Measurements from ENCODE around the gene OCEL1. TPM values are rescaled to one million over a fixed set of nuclear protein-coding genes. Genes with fewer than 3 reads are reported as not detected.

Gene OCEL1
- total RNA-seq, 1 experiment from 2014 or later = 5.3 TPM

- H3K4me1 ChIP-seq = peaks cover 9% of the 10 kb centered on the region
- H3K27me3 ChIP-seq = no peaks in the 10 kb centered on the region
- no peak for DNase-seq
- no peaks in the 10 kb centered on the region for H3K9me3 ChIP-seq (replicated peaks)
- H3K4me3 ChIP-seq = no peak overlapping the region
- peaks cover 16% of the 10 kb centered on the region for H3K36me3 ChIP-seq
- H3K27ac ChIP-seq = no peak overlapping the region
Measured at GRCh38 chr19:17242431-17243208, 16.6 kb downstream of the OCEL1 start.

- Histone ChIP-seq H3K27me3 (no peaks in the 10 kb centered on the region), H3K4me3 (peak overlapping the region; percentile 79), H3K9me3 (replicated peaks) (no peaks in the 10 kb centered on the region), H3K27ac (no peak overlapping the region), H3K36me3 (peaks cover 12% of the 10 kb centered on the region), H3K4me1 (peaks cover 16% of the 10 kb centered on the region)
- DNase-seq = no peak
Measured at GRCh38 chr19:17243211-17243829, 17.3 kb downstream of the OCEL1 start.

- Histone ChIP-seq H3K27me3 (no peaks in the 10 kb centered on the region), H3K27ac (no peak overlapping the region; the same call in 1 of the 2 replicates), H3K4me1 (peaks cover 23% of the 10 kb centered on the region), H3K4me3 (peak overlapping the region; percentile 79), H3K36me3 (peaks cover 8% of the 10 kb centered on the region; the same call in 1 of the 2 replicates), H3K9me3 (replicated peaks) (no peaks in the 10 kb centered on the region)
- peak; percentile 69 to 76 for DNase-seq
Measured at GRCh38 chr19:17243830-17244617, 18.0 kb downstream of the OCEL1 start.

DNA sequence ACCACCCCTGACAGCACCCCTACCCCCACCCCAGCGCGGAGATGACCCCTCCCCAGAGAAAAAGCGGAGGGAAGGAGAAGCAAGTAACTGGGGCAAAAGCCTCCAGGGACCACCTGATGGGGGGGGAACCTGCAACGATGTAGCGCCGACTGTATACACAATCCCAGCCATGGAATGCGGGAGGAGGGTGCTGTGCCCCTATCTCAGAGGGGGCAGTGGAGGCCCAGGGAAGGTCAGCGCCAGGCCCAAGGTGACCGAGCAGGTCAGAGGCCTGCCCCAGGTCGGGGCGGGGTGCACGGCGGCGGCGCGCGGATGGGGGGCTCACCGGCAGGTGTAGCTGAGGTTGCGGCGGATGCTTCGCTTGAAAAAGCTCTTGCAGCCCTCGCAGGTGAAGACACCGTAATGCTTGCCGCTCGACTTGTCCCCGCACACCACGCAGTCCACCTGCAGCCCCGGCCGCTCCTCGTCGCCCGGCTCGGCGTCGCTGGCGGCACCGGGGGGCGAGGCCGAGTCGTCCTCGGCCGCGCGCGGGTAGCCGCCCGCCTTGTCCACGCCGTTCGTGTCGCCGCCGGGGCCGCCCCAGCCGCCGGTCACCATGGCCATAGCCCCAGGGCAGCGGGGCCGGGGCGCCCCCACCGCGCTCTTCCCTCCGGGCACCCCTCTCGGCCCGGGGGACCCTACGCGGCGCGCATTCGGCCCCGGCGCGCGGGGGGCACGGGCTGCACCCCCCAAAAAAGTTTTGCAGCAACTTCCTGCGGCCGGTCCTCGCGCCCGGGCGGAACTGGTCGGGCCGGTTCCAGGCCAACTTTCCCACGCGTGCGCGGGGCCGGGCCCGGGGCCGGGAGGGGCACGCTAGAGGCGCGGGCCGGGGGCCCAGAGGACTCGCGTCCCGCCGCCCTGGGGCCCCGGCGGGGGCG, 18.9 kb downstream of the OCEL1 start:
- Histone ChIP-seq H3K27ac (no peak overlapping the region; the same call in 1 of the 2 replicates), H3K27me3 (no peaks in the 10 kb centered on the region), H3K4me1 (peaks cover 32% of the 10 kb centered on the region), H3K36me3 (peaks cover 3% of the 10 kb centered on the region; the same call in 1 of the 2 replicates), H3K4me3 (peak overlapping the region; percentile 79), H3K9me3 (replicated peaks) (no peaks in the 10 kb centered on the region)
- no peak for DNase-seq

GRCh38 chr19:17245535-17245984, 19.5 kb downstream of the OCEL1 start, which contains the start of gene NR2F6:
NR2F6 (minus strand) TSS chr19:17245919; CDS start chr19:17245220, 699 bp downstream.
- Histone ChIP-seq H3K9me3 (replicated peaks) (no peaks in the 10 kb centered on the region), H3K4me3 (peak within 1 kb of the TSS; percentile 79), H3K36me3 (no peaks in the 10 kb centered on the region), H3K27ac (peak within 1 kb of the TSS; percentile 83), H3K27me3 (no peaks in the 10 kb centered on the region), H3K4me1 (peaks cover 34% of the 10 kb centered on the region)
- no peak for DNase-seq

- peak in 1 of 2 experiments; percentile 47 for DNase-seq
- Histone ChIP-seq H3K4me1 (peaks cover 34% of the 10 kb centered on the region), H3K27me3 (no peaks in the 10 kb centered on the region), H3K9me3 (replicated peaks) (no peaks in the 10 kb centered on the region), H3K27ac (peak overlapping the region; percentile 83), H3K4me3 (peak overlapping the region; percentile 60), H3K36me3 (no peaks in the 10 kb centered on the region)
Measured at GRCh38 chr19:17246681-17247425, 20.8 kb downstream of the OCEL1 start.

DNA sequence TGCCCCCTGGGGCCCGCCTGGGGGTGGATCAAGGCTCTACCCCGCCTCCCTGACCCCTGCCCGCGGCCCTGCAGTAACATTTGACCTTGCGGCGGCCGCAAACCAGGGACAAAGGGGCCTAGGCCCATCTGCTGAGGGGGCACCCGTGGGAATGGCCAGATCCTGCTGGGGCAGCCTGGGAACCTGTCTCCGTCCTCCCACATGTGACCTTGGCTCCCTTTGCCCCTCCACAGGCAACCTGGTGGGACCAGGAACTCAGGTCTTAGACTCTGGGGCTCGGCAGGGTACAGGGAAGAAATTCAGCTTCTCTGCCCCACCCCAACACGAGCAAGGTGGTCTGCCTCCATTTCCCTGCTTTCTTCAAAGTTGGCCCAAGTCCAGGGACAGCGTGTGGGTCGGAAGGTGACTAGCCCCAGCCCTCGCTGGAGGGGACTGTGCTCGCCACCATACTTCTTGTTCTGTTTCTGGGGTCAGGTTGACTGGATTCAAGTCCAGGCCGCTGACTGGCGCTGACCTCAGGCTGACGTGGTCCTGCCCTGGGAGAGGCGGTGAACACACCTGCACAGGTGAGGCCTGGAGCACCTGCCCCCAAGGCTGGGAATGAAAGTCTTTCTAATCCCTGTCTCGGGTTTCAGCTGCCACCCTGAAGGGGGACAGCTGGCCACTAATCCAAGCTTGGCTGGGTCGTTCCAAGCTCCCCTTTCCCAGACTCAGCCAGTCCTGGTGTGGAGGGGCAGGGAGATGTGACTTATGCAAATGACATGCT, 22.2 kb downstream of the OCEL1 start:
- Histone ChIP-seq H3K27me3 (no peaks in the 10 kb centered on the region), H3K4me3 (no peak overlapping the region), H3K27ac (peak overlapping the region; percentile 34; the same call in 1 of the 2 replicates), H3K9me3 (replicated peaks) (no peaks in the 10 kb centered on the region), H3K4me1 (peaks cover 34% of the 10 kb centered on the region), H3K36me3 (no peaks in the 10 kb centered on the region)
- DNase-seq = peak; percentile 86 to 90

- Histone ChIP-seq H3K27ac (peak overlapping the region; percentile 34; the same call in 1 of the 2 replicates), H3K27me3 (peaks cover 3% of the 10 kb centered on the region; the same call in 1 of the 2 replicates), H3K4me3 (no peak overlapping the region), H3K4me1 (peaks cover 34% of the 10 kb centered on the region), H3K9me3 (replicated peaks) (no peaks in the 10 kb centered on the region), H3K36me3 (no peaks in the 10 kb centered on the region)
- DNase-seq = no peak
Measured at GRCh38 chr19:17249887-17250548, 24.0 kb downstream of the OCEL1 start.

DNA sequence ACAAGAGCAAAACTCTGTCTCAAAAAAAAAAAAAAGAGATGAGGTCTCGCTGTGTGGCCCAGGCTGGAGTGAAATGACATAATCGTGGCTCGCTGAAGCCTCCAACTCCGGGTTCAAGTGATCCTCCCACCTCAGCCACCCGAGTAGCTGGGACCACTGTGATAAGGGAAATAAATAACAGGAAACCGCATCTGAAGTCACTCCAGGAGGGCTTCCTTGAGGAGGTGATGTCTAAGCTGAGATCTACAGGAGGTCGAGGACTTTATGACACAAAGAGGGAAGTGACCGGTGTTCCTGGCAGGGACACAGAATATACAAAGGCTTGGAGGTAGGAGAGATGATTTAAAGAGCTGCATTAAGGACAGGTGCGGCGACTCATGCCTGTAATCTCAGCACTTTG, 28.6 kb downstream of the OCEL1 start:
- peaks cover 9% of the 10 kb centered on the region for H3K9me3 ChIP-seq (replicated peaks)
- no peak overlapping the region for H3K27ac ChIP-seq
- H3K36me3 ChIP-seq = no peaks in the 10 kb centered on the region
- DNase-seq = no peak
- no peak overlapping the region for H3K4me3 ChIP-seq
- H3K4me1 ChIP-seq = peaks cover 8% of the 10 kb centered on the region
- H3K27me3 ChIP-seq = peaks cover 9% of the 10 kb centered on the region; the same call in 1 of the 2 replicates

GRCh38 chr19:17255150-17255621, 29.2 kb downstream of the OCEL1 start:
- peak; percentile 64 to 65 for DNase-seq

GRCh38 chr19:17256130-17256529, 30.1 kb downstream of the OCEL1 start:
- no peak for DNase-seq
- Histone ChIP-seq H3K27ac (no peak overlapping the region), H3K4me1 (peaks cover 4% of the 10 kb centered on the region; the same call in 1 of the 2 replicates), H3K27me3 (peaks cover 9% of the 10 kb centered on the region; the same call in 1 of the 2 replicates), H3K4me3 (no peak overlapping the region), H3K36me3 (no peaks in the 10 kb centered on the region), H3K9me3 (replicated peaks) (peaks cover 16% of the 10 kb centered on the region)

More at GRCh38 chr19:17255150-17255621, 29.2 kb downstream of the OCEL1 start:
- Histone ChIP-seq H3K9me3 (replicated peaks) (peaks cover 15% of the 10 kb centered on the region), H3K36me3 (no peaks in the 10 kb centered on the region), H3K27ac (no peak overlapping the region), H3K4me1 (peaks cover 4% of the 10 kb centered on the region; the same call in 1 of the 2 replicates), H3K27me3 (peaks cover 9% of the 10 kb centered on the region; the same call in 1 of the 2 replicates), H3K4me3 (no peak overlapping the region)
